HepG2 (cell line): ENCODE measurements around the gene BGN. TPM values are rescaled to one million over a fixed set of nuclear protein-coding genes. Genes with fewer than 3 reads are reported as not detected.

Experiments used
- KLF13 ChIP-seq: sonication (generic); formaldehyde crosslinking; IDR thresholded peaks from 2 replicates; pipeline ENCODE4 v1.4.0; 2020; ENCODE audit warnings: mild to moderate bottlenecking, missing genetic modification reagents
- NCOA2 ChIP-seq: sonication (generic); formaldehyde crosslinking; IDR thresholded peaks from 2 replicates; pipeline ENCODE4 v1.8.0; 2022; ENCODE audit warnings: inconsistent platforms
- NFKBIZ ChIP-seq: IDR thresholded peaks from 2 replicates; pipeline ENCODE4 v1.6.1; 2018; ENCODE audit warnings: missing genetic modification reagents, missing compliant biosample characterization
- RFX1 ChIP-seq: fragments of 450-650 bp; IDR thresholded peaks from 2 replicates; pipeline ENCODE4 v1.6.1; 2017
- ZC3H4 ChIP-seq: sonication (generic); formaldehyde crosslinking; IDR thresholded peaks from 2 replicates; pipeline ENCODE4 v1.4.0; 2020; ENCODE audit warnings: missing genetic modification reagents, borderline replicate concordance
- ZNF136 ChIP-seq: sonication (generic); formaldehyde crosslinking; IDR thresholded peaks from 2 replicates; pipeline ENCODE4 v1.8.1; 2022; ENCODE audit warnings: low read depth, mild to moderate bottlenecking, moderate library complexity, missing genetic modification reagents
- ZNF775 ChIP-seq: sonication (generic); formaldehyde crosslinking; IDR thresholded peaks from 2 replicates; pipeline ENCODE4 v1.4.0; 2020; ENCODE audit warnings: missing genetic modification reagents, mild to moderate bottlenecking, moderate library complexity, borderline replicate concordance
- polyA plus RNA-seq, 8 experiments: library from polyadenylated mRNA; depleted of rRNA in 3 of 8; stranded (reverse) in 7 of 8; unstranded in 1 of 8; fragments of >200 nt; fragmentation: Illumina TruSeq in 4 of 8; extraction: Trizol in 4 of 8; gene quantifications; 2 replicates each; pipeline versions ENCODE4 v1.2.1 to v1.2.3, GENCODE V29; 2011 to 2016; ENCODE audit warnings: low read depth in 4 of 8, missing spikeins in 1 of 8, mixed read lengths in 1 of 8; ENCODE audit not compliant: insufficient read depth in 1 of 8
- total RNA-seq, 5 experiments: library from RNA; depleted of rRNA; stranded (reverse); fragments of >200 nt; fragmentation: Illumina TruSeq; extraction: Trizol; gene quantifications; 2 replicates each; pipeline ENCODE4 v1.2.3, GENCODE V29; 2016; ENCODE audit warnings: low read depth in 1 of 5
- TF ChIP-seq, protein P1 (sequence below): sonication (generic); formaldehyde crosslinking; IDR thresholded peaks from 2 replicates; pipeline ENCODE4 v1.4.0; 2020; ENCODE audit warnings: missing genetic modification reagents
- TF ChIP-seq, protein P2 (sequence below): sonication (generic); formaldehyde crosslinking; IDR thresholded peaks from 2 replicates; pipeline ENCODE4 v1.5.1; 2020; ENCODE audit warnings: mild to moderate bottlenecking, missing genetic modification reagents, moderate library complexity
- TF ChIP-seq, protein P3 (sequence below): IDR thresholded peaks from 2 replicates; pipeline ENCODE4 v1.6.1; 2016; ENCODE audit warnings: control low read depth
- TF ChIP-seq, protein P4 (sequence below): sonication (generic); formaldehyde crosslinking; IDR thresholded peaks from 2 replicates; pipeline ENCODE4 v1.5.0; 2020; ENCODE audit warnings: mild to moderate bottlenecking, missing genetic modification reagents, borderline replicate concordance
- TF ChIP-seq, protein P5 (sequence below): sonication (generic); formaldehyde crosslinking; IDR thresholded peaks from 2 replicates; pipeline ENCODE4 v1.5.0; 2020; ENCODE audit warnings: missing genetic modification reagents

BGN gene
- total and polyA plus RNA-seq, 2 of the 13 experiments (the other 11 are each of a cell fraction or from before 2014, with no cell fraction given) = 0.18 to 0.63 TPM

DNA sequence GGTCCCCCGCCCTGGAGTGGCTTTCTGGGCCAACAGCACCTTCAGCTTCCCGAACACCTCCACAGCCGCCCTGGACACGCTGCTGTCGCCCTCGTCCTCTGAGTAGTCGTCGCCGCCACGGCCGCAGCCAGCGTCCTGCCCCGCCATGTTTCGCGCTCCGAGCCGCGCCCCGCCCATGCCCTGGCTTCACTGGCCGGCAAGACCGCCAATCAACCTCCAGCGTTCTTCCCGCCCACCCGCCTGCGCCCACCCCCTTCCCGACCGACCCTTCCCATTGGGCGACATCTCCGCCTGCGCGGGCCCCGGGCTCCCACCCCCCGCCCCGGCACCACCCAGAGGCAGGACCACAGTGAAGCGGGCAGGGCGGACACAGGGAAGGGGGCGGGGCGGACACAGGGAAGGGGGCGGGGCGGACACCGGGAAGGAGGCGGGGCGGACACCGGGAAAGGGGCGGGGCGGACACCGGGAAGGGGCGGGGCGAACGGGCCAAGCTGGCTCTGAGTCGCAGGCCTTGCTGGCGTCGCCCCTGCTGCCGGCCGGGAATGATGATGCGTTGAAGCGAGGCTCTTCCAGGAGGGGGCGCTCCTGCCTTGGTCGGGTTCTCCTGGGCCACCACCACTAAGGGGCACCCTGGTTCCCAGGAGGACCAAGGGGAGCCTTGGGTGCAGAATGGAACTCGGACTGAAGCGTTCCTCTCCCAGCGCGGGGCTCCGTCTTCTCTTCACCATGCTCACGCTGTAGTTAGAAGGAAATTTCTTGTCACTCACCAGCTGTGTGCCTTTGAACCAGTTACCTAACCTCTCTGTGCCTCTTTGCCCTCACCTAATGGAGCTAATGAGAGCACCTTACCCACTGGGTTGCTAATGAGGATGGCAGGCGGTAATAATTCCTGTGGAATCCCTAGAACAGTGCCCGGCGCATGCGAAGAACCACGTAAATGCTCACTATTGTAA is 24.1 kb upstream of the BGN start, which contains the start of gene HAUS7 (continued):
- TF ChIP-seq, protein P1, sequence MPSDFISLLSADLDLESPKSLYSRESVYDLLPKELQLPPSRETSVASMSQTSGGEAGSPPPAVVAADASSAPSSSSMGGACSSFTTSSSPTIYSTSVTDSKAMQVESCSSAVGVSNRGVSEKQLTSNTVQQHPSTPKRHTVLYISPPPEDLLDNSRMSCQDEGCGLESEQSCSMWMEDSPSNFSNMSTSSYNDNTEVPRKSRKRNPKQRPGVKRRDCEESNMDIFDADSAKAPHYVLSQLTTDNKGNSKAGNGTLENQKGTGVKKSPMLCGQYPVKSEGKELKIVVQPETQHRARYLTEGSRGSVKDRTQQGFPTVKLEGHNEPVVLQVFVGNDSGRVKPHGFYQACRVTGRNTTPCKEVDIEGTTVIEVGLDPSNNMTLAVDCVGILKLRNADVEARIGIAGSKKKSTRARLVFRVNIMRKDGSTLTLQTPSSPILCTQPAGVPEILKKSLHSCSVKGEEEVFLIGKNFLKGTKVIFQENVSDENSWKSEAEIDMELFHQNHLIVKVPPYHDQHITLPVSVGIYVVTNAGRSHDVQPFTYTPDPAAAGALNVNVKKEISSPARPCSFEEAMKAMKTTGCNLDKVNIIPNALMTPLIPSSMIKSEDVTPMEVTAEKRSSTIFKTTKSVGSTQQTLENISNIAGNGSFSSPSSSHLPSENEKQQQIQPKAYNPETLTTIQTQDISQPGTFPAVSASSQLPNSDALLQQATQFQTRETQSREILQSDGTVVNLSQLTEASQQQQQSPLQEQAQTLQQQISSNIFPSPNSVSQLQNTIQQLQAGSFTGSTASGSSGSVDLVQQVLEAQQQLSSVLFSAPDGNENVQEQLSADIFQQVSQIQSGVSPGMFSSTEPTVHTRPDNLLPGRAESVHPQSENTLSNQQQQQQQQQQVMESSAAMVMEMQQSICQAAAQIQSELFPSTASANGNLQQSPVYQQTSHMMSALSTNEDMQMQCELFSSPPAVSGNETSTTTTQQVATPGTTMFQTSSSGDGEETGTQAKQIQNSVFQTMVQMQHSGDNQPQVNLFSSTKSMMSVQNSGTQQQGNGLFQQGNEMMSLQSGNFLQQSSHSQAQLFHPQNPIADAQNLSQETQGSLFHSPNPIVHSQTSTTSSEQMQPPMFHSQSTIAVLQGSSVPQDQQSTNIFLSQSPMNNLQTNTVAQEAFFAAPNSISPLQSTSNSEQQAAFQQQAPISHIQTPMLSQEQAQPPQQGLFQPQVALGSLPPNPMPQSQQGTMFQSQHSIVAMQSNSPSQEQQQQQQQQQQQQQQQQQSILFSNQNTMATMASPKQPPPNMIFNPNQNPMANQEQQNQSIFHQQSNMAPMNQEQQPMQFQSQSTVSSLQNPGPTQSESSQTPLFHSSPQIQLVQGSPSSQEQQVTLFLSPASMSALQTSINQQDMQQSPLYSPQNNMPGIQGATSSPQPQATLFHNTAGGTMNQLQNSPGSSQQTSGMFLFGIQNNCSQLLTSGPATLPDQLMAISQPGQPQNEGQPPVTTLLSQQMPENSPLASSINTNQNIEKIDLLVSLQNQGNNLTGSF (CRISPR knock-in tag) = no peak
- TF ChIP-seq, protein P2, sequence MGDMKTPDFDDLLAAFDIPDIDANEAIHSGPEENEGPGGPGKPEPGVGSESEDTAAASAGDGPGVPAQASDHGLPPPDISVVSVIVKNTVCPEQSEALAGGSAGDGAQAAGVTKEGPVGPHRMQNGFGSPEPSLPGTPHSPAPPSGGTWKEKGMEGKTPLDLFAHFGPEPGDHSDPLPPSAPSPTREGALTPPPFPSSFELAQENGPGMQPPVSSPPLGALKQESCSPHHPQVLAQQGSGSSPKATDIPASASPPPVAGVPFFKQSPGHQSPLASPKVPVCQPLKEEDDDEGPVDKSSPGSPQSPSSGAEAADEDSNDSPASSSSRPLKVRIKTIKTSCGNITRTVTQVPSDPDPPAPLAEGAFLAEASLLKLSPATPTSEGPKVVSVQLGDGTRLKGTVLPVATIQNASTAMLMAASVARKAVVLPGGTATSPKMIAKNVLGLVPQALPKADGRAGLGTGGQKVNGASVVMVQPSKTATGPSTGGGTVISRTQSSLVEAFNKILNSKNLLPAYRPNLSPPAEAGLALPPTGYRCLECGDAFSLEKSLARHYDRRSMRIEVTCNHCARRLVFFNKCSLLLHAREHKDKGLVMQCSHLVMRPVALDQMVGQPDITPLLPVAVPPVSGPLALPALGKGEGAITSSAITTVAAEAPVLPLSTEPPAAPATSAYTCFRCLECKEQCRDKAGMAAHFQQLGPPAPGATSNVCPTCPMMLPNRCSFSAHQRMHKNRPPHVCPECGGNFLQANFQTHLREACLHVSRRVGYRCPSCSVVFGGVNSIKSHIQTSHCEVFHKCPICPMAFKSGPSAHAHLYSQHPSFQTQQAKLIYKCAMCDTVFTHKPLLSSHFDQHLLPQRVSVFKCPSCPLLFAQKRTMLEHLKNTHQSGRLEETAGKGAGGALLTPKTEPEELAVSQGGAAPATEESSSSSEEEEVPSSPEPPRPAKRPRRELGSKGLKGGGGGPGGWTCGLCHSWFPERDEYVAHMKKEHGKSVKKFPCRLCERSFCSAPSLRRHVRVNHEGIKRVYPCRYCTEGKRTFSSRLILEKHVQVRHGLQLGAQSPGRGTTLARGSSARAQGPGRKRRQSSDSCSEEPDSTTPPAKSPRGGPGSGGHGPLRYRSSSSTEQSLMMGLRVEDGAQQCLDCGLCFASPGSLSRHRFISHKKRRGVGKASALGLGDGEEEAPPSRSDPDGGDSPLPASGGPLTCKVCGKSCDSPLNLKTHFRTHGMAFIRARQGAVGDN (CRISPR knock-in tag) = peak; percentile 45
- TF ChIP-seq, protein P3, sequence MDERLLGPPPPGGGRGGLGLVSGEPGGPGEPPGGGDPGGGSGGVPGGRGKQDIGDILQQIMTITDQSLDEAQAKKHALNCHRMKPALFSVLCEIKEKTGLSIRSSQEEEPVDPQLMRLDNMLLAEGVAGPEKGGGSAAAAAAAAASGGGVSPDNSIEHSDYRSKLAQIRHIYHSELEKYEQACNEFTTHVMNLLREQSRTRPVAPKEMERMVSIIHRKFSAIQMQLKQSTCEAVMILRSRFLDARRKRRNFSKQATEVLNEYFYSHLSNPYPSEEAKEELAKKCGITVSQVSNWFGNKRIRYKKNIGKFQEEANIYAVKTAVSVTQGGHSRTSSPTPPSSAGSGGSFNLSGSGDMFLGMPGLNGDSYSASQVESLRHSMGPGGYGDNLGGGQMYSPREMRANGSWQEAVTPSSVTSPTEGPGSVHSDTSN (CRISPR knock-in tag) = peak; percentile 85
- no peak for TF ChIP-seq ZNF136 (CRISPR knock-in tag)
- TF ChIP-seq KLF13 (CRISPR knock-in tag) = no peak
- TF ChIP-seq NFKBIZ = no peak
- TF ChIP-seq, protein P4, sequence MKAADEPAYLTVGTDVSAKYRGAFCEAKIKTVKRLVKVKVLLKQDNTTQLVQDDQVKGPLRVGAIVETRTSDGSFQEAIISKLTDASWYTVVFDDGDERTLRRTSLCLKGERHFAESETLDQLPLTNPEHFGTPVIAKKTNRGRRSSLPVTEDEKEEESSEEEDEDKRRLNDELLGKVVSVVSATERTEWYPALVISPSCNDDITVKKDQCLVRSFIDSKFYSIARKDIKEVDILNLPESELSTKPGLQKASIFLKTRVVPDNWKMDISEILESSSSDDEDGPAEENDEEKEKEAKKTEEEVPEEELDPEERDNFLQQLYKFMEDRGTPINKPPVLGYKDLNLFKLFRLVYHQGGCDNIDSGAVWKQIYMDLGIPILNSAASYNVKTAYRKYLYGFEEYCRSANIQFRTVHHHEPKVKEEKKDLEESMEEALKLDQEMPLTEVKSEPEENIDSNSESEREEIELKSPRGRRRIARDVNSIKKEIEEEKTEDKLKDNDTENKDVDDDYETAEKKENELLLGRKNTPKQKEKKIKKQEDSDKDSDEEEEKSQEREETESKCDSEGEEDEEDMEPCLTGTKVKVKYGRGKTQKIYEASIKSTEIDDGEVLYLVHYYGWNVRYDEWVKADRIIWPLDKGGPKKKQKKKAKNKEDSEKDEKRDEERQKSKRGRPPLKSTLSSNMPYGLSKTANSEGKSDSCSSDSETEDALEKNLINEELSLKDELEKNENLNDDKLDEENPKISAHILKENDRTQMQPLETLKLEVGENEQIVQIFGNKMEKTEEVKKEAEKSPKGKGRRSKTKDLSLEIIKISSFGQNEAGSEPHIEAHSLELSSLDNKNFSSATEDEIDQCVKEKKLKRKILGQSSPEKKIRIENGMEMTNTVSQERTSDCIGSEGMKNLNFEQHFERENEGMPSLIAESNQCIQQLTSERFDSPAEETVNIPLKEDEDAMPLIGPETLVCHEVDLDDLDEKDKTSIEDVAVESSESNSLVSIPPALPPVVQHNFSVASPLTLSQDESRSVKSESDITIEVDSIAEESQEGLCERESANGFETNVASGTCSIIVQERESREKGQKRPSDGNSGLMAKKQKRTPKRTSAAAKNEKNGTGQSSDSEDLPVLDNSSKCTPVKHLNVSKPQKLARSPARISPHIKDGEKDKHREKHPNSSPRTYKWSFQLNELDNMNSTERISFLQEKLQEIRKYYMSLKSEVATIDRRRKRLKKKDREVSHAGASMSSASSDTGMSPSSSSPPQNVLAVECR (CRISPR knock-in tag) = peak; percentile 72; the same call in 1 of the 2 replicates
- TF ChIP-seq ZC3H4 (CRISPR knock-in tag) = no peak
- TF ChIP-seq NCOA2 = no peak
- TF ChIP-seq, protein P5, sequence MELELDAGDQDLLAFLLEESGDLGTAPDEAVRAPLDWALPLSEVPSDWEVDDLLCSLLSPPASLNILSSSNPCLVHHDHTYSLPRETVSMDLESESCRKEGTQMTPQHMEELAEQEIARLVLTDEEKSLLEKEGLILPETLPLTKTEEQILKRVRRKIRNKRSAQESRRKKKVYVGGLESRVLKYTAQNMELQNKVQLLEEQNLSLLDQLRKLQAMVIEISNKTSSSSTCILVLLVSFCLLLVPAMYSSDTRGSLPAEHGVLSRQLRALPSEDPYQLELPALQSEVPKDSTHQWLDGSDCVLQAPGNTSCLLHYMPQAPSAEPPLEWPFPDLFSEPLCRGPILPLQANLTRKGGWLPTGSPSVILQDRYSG (CRISPR knock-in tag) = no peak
- no peak for TF ChIP-seq RFX1
- TF ChIP-seq ZNF775 (CRISPR knock-in tag) = no peak
